ENCODE results near the gene GOLGA8J.
"Not testable (repeated sequence)": the region's sequence is repeated elsewhere in the genome, so short reads cannot be mapped to it uniquely, and the experiment has no call there.

The GOLGA8J gene

DNA sequence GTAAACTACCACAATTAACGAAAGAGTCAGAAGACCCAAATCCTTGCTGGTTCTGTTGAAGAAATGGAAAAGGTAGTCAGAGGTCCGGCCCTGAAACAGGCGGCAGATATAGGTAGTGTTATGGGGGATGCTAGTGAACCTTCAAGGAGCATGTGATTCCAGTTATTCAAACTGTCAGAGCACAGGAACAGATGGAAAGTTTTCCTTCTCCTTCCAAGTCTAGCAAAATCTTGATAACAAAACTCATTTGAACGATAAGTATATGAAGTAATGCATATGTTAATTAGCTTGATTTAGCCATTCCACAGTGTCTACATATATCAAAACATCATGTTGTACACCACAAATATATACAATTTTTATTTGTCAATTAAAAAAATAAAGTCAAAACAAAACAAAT is 26.6 kb upstream of the GOLGA8J start:
- TF ChIP-seq GATA1 (IDR thresholded peaks at IDR 0.05; ENCODE audit: low read depth, low read length): no peak

DNA sequence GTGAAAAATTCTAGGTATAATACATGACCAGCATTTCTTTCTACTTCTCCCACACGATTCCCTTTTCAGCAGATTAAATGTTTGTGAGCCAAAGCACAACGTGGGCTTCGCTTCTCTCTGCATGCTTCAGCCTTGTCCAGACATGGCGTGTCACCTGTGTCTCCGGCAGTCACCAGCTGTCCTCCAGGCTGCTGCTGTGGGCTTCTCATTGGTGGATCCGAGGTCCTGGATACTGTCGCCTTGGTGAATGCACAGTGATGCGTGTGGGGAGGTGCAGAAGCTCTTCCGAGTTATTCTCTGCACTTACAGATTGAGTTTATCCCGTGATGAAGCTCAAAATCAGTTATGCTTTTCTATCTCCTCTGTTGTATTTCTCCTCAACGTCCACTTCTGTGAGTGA is 23.0 kb upstream of the GOLGA8J start:
- TF ChIP-seq POLR2A (IDR thresholded peaks at IDR 0.05; ENCODE audit: low read length) (no peak), GATA1 (IDR thresholded peaks at IDR 0.05; ENCODE audit: low read depth, low read length) (no peak)
- no peak for DNase-seq

More for the DNA sequence above, 26.6 kb upstream of the GOLGA8J start:
- no peak for DNase-seq

DNA sequence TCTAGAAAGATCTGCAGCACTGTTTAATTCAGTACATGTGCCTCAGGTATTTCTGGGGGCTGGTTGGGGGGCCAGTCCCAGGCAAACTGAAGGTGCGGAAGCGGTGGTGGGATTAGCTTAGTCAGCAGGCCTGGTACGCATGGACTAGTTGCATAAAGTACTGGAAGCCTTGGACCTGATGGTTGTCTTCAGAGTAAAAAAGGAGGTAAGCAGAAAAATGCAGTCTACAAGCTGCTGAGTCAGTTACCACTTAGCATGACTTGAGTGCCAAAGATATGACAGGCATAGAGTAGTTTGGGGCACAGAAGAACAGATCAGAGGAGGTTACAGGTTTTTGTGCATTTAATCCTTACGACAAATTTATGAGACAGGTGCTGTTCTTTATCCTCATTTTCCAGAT is 19.9 kb upstream of the GOLGA8J start:
- no peak for DNase-seq
- TF ChIP-seq POLR2A (IDR thresholded peaks at IDR 0.05; ENCODE audit: low read length): no peak

DNA sequence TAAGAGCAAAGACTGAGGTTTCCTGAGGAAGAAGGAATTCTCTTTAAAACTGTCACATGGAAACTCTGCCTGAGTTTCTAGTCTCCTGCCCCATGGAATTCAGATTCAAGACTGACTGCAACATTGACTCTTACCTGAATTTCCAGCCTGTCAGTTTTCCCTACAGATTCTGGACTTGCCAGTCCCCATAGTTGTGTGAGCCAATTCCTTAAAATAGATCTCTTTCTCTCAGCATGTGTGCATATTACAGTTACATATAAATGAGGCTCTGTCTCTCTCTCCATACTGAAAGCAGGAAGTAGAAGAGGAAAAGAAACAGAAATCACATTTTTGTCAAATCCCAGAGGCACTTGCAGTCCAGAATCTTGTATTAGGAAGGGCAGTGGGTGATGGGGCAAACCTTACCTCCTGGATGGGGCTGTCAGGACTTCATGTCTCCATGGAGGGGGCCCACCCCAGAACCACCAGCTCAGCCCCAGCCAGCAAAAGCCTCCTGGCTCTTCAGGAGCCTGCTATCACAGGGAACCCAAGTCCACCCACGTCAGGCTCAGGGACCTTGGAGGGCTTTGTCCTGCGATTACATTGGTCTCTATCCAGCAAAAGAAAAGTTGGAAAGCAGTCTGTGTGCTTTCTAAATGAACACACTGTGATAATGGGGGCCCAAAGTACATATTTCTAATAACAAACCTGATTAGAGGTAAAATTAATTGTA is 18.8 kb upstream of the GOLGA8J start:
- no peak for TF ChIP-seq POLR2A (IDR thresholded peaks at IDR 0.05; ENCODE audit: low read length)
- TF ChIP-seq GATA1 (IDR thresholded peaks at IDR 0.05; ENCODE audit: low read depth, low read length): no peak
- no peak for DNase-seq

DNA sequence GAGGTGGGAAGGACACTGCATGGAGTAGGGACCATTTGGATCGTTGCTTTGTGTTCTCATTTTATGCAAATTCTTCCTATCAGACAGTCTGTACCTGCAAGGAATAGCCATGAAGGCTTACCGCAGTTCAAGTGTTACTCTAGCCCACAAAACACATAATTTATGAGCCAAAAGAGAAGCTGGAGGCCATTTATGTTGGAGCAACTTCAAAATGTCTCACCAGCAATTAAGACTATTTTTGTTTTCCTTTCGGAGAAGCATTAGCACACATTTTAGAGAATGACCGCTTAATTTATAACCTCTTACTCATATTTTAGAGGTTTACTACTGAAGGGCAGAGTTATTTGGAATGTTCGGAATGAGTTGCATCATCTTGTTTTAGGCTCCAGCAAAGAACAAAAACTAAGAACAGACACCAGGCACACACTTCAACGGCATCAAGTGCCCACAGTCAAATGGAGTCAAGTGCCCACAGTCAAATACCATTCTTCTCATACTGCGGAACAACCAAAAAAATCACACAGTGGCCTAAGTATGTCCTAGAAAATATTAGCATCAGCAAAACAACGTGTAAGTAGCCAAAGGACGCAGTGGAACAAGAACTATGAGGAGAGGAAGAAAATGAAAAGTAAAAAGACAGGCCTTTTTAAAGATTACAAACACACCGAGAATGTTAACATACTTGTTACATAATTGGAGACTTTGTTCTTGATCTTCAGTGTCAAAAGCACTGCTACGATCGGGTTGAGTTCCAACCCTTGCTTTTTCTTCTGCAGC is 17.5 kb upstream of the GOLGA8J start:
- TF ChIP-seq GATA1 (IDR thresholded peaks at IDR 0.05; ENCODE audit: low read depth, low read length): no peak
- no peak for TF ChIP-seq POLR2A (IDR thresholded peaks at IDR 0.05; ENCODE audit: low read length)
- DNase-seq: no peak

DNA sequence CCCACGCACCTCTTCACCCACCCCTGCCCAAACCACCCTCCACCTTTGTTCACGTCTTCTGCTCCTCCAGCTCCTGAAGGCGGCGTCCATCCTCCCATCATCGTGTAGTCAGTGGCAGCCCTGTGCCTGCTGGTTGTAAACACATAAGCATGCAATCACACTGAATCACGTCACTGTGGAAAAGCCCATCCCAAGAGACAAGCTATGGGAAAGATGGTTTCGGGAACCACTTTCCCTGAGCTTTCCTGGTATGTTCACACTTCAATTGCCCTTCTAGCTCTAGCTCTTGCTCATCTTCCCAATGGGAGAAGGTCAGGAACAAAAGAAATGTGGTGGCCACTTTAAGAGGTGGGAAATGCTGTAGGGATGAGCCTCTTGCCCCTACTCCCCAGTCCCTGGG is 14.4 kb upstream of the GOLGA8J start:
- DNase-seq: no peak
- TF ChIP-seq POLR2A (IDR thresholded peaks at IDR 0.05; ENCODE audit: low read length) (no peak), GATA1 (IDR thresholded peaks at IDR 0.05; ENCODE audit: low read depth, low read length) (no peak)

DNA sequence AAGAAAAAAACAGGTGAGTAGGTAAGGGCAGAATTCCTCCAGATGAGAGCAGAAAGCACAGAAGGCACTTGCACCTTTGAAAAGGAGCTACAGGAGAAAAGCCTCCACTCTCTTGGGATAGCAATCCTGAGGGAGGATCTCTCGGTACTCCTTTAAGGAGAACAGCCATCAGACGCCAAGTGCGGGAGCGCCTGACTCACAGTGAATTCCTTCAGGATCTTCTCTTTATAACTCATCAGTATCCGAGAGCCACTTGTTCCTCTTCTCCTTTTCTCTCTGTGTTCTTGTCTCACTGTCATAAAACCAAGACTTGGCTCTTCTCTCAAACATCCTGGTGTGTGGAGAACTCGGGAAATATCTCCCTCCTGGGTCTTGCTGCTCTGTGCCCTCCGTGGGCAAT is 10.1 kb upstream of the GOLGA8J start:
- DNase-seq: no peak
- no peak for TF ChIP-seq GATA1 (IDR thresholded peaks at IDR 0.05; ENCODE audit: low read depth, low read length)
- no peak for TF ChIP-seq POLR2A (IDR thresholded peaks at IDR 0.05; ENCODE audit: low read length)

DNA sequence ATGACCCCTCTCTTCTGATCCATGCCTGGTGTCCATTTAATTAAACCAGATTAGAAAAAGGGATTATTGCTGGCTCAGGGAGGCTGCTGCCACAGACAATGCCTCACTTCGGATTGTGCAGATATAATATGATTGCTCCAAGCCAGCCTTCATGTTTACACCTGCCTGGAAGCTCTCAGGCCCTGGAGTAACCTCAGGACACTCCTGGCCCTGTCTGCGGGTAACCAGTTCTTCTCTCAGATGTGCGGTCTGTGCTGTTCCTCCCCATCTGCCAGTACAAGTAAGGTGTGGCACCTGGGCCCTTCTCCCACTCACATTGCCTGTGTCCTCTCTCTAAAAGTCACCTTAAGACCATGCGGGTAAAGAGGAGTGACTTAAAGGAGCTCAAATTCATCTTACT is 8.8 kb upstream of the GOLGA8J start:
- TF ChIP-seq POLR2A (IDR thresholded peaks at IDR 0.05; ENCODE audit: low read length) (no peak), GATA1 (IDR thresholded peaks at IDR 0.05; ENCODE audit: low read depth, low read length) (no peak)
- DNase-seq: no peak

DNA sequence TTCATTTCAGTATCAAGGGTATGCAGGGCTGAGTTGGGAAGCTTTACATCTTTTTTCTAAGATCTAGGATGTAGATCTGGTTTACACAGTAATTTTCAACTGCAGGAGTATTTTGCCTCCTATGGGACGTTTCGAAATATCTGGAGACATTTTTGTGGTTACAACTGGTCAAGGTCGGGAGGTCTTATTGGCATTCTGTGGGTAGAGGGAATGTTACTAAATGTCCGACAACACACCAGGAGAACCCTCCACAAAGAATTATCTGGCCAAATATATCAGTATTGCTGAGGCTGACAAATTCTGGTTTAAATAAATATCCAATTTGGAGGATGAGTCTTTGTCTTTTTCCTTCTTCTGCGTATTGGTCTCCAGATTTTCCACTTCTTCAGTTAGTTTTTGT is 1.9 kb upstream of the GOLGA8J start:
- not testable (repeated sequence) for DNase-seq

DNA sequence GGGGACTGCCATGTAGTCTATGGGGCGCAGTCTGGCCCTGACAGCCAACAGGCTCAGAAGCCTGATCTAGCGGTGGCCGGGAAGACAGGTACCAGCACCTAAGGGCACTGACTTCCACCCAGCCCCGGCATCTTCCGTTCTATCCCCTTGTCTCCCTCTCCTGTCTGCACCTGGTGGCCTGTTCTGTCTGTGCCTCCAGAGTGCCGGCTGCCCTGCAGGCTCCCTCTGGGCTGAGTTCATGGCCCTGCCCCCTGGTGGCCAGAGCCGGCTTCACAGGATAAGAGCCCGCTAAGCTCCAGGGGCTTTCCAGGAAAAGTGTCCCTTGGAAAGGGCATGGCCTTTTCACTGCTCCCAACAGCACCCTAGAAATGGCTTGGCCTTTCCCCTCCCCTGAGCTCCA is 15.1 kb downstream of the GOLGA8J start:
- not testable (repeated sequence) for DNase-seq

DNA sequence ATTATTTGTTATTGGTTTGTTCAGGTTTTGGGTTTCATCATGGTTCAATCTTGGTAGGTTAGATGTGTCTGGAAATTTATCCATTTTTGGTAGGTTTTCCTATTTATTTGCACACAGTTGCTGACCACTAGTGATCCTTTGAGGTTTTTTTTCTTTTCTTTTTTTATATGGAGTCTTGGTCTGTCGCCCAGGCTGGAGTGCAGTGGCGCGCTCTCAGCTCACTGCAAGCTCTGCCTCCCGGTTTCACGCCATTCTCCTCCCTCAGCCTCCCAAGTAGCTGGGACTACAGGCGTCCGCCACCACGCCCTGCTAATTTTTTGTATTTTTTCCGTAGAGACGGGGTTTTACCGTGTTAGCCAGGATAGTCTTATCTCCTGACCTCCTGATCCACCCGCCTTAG is 20.1 kb downstream of the GOLGA8J start:
- not testable (repeated sequence) for DNase-seq

DNA sequence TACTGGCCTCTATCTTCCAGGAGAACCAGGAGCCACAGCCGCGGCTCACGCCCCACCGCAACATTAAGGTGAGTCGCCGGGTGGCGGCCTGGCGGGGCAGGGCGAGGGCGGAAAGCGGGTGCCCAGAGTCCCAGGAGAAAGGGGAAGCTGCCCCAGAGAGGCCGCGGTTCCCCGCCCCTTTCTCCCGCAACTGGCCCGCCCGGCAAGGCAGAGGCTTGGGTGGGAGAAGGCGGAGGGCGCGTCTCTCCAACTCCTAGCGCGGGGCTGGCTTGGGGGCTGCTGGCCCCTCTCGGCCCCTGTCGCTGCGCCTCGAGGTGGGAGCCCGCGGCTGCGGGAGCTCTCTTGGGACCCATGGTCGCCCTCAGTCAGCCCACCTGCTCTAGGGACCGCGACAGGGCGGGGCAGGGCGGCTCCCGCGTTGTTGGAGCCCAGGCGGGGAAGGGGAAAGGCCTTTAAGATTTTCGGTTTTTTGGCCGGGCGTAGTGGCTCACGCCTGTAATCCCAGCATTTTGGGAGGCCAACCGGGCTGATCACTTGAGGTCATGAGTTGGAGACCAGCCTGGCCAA is 21.3 kb downstream of the GOLGA8J start:
- DNase-seq: not testable (repeated sequence)

DNA sequence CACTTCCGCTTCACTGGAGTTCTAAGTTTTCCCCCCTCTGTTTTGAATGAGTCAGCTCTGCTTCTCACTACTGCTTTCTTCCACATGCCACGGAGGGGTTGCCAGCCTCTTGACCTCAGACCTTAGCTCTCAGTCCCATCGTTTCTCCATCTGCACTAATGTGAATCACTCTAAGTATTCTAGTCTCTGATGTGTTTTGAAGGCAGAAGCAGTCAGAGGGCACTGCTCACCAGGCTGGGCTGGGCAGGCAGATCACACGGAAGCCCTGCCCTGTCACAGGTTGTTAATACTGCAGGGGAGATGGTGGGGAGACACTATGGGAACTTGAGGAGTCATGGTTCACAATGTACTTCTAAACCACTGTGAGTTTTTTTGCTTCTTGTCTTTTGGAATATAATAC is 27.8 kb downstream of the GOLGA8J start:
- DNase-seq: not testable (repeated sequence)

DNA sequence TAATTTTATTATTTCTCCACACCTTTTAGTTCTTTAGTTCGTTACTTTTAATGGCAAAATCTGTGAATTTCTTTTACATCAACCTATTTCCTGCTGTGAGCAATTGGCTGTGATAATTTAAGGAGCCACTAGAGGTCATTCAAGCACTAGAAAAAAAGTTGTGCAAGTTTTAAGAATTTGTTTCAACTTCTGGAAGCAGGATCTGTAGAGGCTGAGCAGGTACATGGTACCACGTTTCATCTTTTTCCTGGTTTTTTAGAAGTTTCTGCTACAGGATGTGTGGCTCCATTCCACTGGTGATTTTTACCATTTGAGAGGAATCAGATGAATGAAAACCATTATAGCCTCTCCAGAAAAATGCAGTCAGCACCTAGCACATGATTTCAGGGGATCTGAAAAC is 47.3 kb downstream of the GOLGA8J start:
- not testable (repeated sequence) for DNase-seq

DNA sequence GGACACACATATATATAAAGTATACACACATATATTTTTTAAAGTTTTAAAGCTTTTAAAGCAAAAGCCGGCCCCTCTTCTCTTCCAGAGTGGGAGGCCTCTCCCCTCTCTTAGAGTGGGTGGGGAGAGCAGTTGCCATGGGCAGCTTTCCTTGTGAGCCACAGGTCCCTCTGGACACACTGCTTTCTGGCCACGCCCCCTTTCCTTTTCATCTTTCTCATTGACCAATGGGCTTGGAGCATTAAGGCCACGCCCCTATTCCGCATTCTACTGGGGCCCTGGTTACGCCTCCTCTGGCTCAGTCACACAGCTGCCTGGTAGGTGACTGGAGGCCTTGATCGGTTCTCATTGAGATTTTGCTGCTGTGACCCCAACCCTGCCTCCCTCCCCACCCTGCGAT is 52.0 kb downstream of the GOLGA8J start, which contains the start of gene GOLGA8T:
Gene GOLGA8T, plus strand, starts transcription at position 301 of the 400 bp plus-strand sequence. Its CDS starts 98 bp downstream, at position 399.
- not testable (repeated sequence) for DNase-seq
